ENCODE measurements around the gene PTDSS2. TPM values are rescaled to one million over a fixed set of nuclear protein-coding genes. Genes with fewer than 3 reads are reported as not detected.
A peak's percentile ranks its signal among the peaks of the same experiment; 100 is the strongest.
"Not testable (repeated sequence)": the region's sequence is repeated elsewhere in the genome, so short reads cannot be mapped to it uniquely, and the experiment has no call there.

The PTDSS2 gene
- total RNA-seq, 2 experiments from 2014 or later = 14.8 to 18.8 TPM

DNA sequence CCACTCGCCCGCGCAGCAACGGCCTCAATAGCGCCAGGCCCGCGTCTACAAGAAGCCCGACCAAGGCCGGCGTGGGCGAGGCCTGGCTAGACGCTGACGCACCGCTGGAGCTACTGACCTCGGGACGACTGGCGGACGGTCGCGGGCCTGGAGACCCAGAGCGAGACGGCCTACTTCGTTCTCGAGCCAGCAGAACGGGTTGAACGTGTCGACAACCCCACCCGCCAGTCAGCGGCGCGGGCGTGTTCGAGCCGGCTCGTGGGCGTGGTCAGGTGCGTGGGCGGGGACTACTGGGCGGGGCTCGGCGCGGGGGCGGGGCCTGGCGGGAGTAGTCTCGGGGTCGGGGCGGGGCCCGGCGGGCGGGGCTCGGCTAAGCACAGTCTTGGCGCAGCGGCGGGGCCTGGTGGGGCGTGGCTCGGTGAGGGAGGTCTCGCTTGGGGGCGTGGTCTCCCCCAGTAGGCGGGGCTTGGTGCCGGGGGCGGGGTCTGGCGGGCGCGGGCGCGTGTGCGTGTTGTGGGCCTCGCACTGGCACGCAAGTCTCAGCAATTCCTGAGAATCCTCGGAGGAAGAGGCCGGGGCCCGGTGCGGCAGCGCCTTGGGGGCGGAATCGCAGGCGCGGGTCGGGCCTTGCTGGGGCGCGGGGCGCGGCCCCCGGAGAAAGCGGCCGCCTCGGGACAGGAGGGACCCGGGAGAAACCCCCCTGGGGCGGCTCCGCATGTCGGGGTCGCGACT, 57.1 kb downstream of the PTDSS2 start, which contains the start of gene RNH1:
Gene RNH1 (minus strand): TSS at position 248 of the 732 bp plus-strand sequence. CDS start 5,080 bp downstream, outside the sequence.
- ChIA-PET POLR2A (interaction anchor here (1.0 to 1.3 kb wide), 4 partner anchors 12 to 300 kb away, joined by 3 to 4 read pairs (median 4); partner anchors contain the start of genes BET1L, HRAS and RIC8A), CTCF (interaction anchor here (0.7 to 1.7 kb wide), 3 partner anchors 12 to 186 kb away, joined by 3 to 9 read pairs (median 4); no protein-coding TSS in a partner anchor)
- DNase-seq (peak; percentile 100), ATAC-seq (peak; percentile 83)
- H3K27me3 Mint-ChIP-seq = no peaks in the 10 kb centered on the region
- intact Hi-C loops (cut with DNase I, micrococcal nuclease) = loop anchor here (1.0 to 2.0 kb wide), 19 partner anchors 11 to 313 kb away; partner anchors contain the start of genes HRAS (in 2 of the 2), BET1L (in 1 of the 2), DEAF1 (in 1 of the 2) and GATD1 (in 1 of the 2)
- H3K9me3 Mint-ChIP-seq (ENCODE audit: low read depth) = no peaks in the 10 kb centered on the region
- H3K36me3 Mint-ChIP-seq (ENCODE audit: low read depth) = peaks cover 30% of the 10 kb centered on the region
- H3K4me1 Mint-ChIP-seq = peaks cover 22% of the 10 kb centered on the region
- peak within 1 kb of the TSS; percentile 93 for H3K4me3 Mint-ChIP-seq
- peak within 1 kb of the TSS; percentile 99 for H3K27ac Mint-ChIP-seq

DNA sequence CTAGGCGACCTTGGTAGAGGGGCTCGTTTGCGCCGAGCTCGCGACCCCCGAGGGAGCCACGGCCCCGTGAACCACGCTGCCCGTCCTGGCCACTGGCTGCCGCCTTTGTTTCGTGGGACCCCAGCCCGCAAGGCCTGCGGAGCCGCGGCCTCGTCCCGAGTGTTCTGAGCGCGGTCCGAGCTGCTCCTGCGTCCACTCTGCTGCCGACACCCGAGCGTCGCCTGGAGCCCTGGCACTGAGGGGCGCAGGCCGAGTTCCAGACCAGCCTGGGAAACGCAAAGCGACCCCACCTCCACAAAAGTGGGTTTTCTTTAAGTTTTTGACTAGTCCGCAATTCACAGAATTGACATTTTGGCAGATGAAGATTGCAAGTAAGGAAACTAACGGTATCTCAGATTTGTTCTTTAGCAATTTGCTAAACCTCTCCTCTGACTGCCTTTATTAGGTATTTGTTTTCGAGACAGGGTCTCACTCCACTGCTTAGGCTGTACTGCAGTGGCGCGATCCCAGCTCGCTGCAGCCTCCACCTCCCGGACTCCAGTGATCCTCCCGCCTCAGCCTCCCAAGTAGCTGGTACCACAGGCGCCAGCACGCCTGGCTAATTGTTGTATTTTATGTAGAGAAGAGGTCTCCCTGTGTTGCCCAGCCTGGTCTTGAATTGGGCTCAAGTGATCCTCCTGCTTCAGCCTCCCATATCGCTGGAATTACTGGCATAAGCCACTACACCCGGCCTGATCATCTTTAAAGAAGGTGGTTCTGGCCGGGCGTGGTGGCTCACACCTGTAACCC, 57.8 kb downstream of the PTDSS2 start:
- intact Hi-C loops (cut with DNase I, micrococcal nuclease) = loop anchor here (1.0 to 2.0 kb wide), 7 partner anchors 10 to 193 kb away; partner anchors contain the start of genes HRAS (in 1 of the 2), IFITM1 (in 1 of the 2), LMNTD2 (in 1 of the 2) and RASSF7 (in 1 of the 2)
- DNase-seq = no peak
- Mint-ChIP-seq H3K36me3 (ENCODE audit: low read depth) (peaks cover 32% of the 10 kb centered on the region), H3K9me3 (ENCODE audit: low read depth) (no peaks in the 10 kb centered on the region), H3K27me3 (no peaks in the 10 kb centered on the region), H3K4me3 (peak overlapping the region; percentile 93), H3K27ac (peak overlapping the region; percentile 76), H3K4me1 (peaks cover 22% of the 10 kb centered on the region)
- ChIA-PET CTCF (interaction anchor here (0.6 kb wide), 1 partner anchor 189 kb away, joined by 3 read pairs; no protein-coding TSS in a partner anchor), POLR2A (interaction anchor here (0.6 kb wide), 1 partner anchor 313 kb away, joined by 3 read pairs; no protein-coding TSS in a partner anchor)
- no peak for ATAC-seq

DNA sequence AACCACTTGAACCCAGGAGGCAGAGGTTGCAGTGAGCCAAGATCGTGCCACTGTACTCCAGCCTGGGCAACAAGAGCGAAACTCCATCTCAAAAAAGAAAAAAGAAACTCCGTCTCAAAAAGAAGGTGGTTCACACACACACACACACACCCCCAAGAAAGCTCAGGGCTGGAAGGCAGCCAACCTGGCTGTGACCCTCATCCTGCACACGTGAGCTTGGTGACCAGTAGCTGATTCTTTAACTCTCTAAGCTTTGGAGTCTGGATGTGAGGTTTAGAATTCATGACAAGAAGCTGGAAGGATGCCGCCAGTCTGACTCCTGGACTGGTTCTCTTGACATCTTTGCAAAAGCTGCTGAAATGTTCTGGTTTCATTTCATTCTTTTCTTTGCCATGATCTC, 58.9 kb downstream of the PTDSS2 start:
- POLR2A ChIA-PET = interaction anchor here (0.7 kb wide), 2 partner anchors 30 to 79 kb away, joined by 3 to 5 read pairs; no protein-coding TSS in a partner anchor
- Mint-ChIP-seq H3K27me3 (no peaks in the 10 kb centered on the region), H3K27ac (no peak overlapping the region), H3K9me3 (ENCODE audit: low read depth) (no peaks in the 10 kb centered on the region), H3K4me3 (no peak overlapping the region), H3K4me1 (peaks cover 15% of the 10 kb centered on the region), H3K36me3 (ENCODE audit: low read depth) (peaks cover 33% of the 10 kb centered on the region)
- intact Hi-C loops (cut with DNase I, micrococcal nuclease) = no loop called here
- no peak for ATAC-seq
- DNase-seq = no peak
- CTCF ChIA-PET = interaction anchor here (1.9 kb wide), 1 partner anchor 10 kb away, joined by 7 read pairs; no protein-coding TSS in a partner anchor

DNA sequence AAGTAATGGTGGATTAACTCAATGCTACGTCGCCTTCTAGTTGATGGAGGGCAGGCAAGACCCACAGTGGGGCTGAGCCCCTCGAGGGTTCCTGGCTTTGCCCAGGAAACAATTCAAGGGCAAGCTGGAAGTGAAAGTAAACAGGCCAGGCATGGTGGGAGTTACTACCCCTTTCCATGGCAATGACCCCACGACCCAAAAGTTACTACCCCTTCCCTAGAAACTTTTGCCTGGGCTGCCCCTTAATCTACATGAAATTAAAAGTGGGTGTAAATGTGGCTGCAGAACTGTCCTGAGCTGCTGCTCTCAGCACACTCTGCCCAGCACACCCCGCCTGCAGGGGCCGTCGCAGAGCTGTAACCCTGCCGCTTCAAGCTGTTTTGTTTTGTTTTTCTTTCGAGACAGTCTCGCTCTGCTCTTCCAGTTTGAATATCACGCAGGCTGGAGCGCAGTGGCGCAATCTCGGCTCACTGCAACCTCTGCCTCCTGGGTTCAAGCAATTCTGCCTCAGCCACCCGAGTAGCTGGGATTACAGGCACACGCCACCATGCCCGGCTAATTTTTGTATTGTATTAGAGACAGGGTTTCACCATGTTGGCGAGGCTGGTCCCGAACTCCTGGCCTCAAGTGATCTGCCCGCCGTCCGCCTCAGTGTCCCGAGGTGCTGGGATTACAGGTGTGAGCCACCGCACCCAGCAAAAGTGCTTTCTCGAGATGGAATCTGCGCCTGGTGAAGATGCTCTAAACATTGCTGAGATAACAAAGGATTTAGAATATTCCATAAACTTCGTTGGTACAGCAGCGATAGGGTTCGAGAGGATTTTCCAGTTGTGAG, 62.9 kb downstream of the PTDSS2 start:
- H3K36me3 Mint-ChIP-seq (ENCODE audit: low read depth) = peaks cover 32% of the 10 kb centered on the region

DNA sequence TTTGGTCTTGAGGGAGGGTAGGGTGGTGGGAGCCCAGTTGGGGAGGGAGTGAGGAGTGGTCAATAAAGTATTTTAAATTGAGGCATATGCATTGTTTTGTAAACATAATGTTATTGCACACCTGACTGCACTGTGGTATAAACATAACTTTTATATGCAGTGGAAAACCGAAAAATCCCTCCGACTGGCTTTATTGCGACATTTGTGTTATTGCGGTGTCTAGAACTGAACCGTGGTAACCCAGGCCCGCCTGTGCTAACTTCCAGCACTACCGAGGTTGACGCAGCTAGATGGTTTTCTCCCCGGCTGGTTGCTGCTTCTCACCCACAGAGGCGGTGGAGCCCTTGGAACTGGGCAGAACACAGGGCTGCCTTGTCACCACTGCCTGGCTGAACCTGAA, 64.5 kb downstream of the PTDSS2 start:
- no peak overlapping the region for H3K4me3 Mint-ChIP-seq
- intact Hi-C loops (cut with DNase I, micrococcal nuclease) = no loop called here

More for the DNA sequence above, 62.9 kb downstream of the PTDSS2 start:
- ChIA-PET POLR2A (interaction anchor here (0.6 kb wide), 1 partner anchor 65 kb away, joined by 3 read pairs; no protein-coding TSS in a partner anchor), CTCF (interaction anchor here (0.6 to 0.9 kb wide), 2 partner anchors 8 to 165 kb away, joined by 3 to 5 read pairs; no protein-coding TSS in a partner anchor)
- no peaks in the 10 kb centered on the region for H3K27me3 Mint-ChIP-seq
- no peak for DNase-seq
- no peak overlapping the region for H3K27ac Mint-ChIP-seq
- H3K4me3 Mint-ChIP-seq = no peak overlapping the region
- intact Hi-C loops (cut with DNase I, micrococcal nuclease) = no loop called here
- H3K9me3 Mint-ChIP-seq (ENCODE audit: low read depth) = peaks cover 2% of the 10 kb centered on the region
- peaks cover 3% of the 10 kb centered on the region for H3K4me1 Mint-ChIP-seq
- no peak for ATAC-seq

DNA sequence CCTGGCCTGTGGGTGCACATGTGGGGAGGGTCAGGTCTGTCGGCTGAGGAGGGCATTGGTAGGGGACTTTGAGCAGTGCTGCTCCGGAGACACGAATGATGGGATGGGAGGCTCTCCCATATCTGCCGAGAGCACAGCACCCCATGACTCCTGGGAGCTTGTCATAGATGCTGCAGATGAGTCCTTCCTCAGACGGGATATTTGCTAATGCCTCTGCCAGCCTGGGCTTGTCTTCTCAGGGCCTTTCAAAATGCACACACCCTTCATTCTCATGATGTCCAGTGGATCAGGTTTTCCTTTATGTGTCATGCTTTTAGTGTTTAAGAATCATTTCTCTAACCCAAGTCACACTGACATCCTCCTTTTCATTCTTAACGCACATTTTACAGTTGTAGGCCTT, 65.1 kb downstream of the PTDSS2 start:
- peaks cover 3% of the 10 kb centered on the region for H3K4me1 Mint-ChIP-seq
- ATAC-seq (no peak), DNase-seq (no peak)
- peaks cover 2% of the 10 kb centered on the region for H3K9me3 Mint-ChIP-seq (ENCODE audit: low read depth)
- H3K27ac Mint-ChIP-seq = no peak overlapping the region
- CTCF ChIA-PET = interaction anchor here (0.6 kb wide), 1 partner anchor 101 kb away, joined by 3 read pairs; the partner anchor contains the start of gene IRF7
- intact Hi-C loops (cut with DNase I, micrococcal nuclease) = no loop called here
- POLR2A ChIA-PET = no interaction called here
- no peak overlapping the region for H3K4me3 Mint-ChIP-seq
- H3K36me3 Mint-ChIP-seq (ENCODE audit: low read depth) = peaks cover 23% of the 10 kb centered on the region
- H3K27me3 Mint-ChIP-seq = no peaks in the 10 kb centered on the region

More for the DNA sequence above, 64.5 kb downstream of the PTDSS2 start:
- peaks cover 2% of the 10 kb centered on the region for H3K9me3 Mint-ChIP-seq (ENCODE audit: low read depth)
- ChIA-PET CTCF (no interaction called here), POLR2A (no interaction called here)
- H3K27ac Mint-ChIP-seq = no peak overlapping the region
- DNase-seq (no peak), ATAC-seq (no peak)
- H3K4me1 Mint-ChIP-seq = peaks cover 3% of the 10 kb centered on the region
- H3K27me3 Mint-ChIP-seq = no peaks in the 10 kb centered on the region
- peaks cover 28% of the 10 kb centered on the region for H3K36me3 Mint-ChIP-seq (ENCODE audit: low read depth)

DNA sequence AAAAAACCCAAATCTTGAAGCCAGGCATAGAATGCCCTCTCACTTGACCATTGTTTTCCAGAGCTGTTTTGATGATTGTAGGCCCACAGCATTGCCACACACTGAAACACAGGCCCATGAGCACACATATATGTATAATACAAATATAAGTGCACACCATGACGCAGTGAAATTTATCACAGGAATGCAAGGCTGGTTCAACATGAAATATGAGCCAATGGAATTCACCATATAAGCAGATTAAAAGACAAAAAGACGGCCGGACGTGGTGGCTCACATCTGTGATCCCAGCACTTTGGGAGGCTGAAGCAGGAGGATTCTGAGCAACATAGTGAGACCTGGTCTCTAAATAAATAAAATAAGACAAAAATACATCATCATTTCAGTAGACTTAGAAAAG, 66.3 kb downstream of the PTDSS2 start:
- H3K27ac Mint-ChIP-seq = no peak overlapping the region
- no peaks in the 10 kb centered on the region for H3K27me3 Mint-ChIP-seq
- ATAC-seq (no peak), DNase-seq (no peak)
- ChIA-PET CTCF (interaction anchor here (0.7 kb wide), 2 partner anchors 59 to 68 kb away, joined by 3 to 4 read pairs; no protein-coding TSS in a partner anchor), POLR2A (no interaction called here)
- intact Hi-C loops (cut with DNase I, micrococcal nuclease) = no loop called here
- peaks cover 18% of the 10 kb centered on the region for H3K36me3 Mint-ChIP-seq (ENCODE audit: low read depth)
- peaks cover 3% of the 10 kb centered on the region for H3K4me1 Mint-ChIP-seq
- H3K9me3 Mint-ChIP-seq (ENCODE audit: low read depth) = peaks cover 2% of the 10 kb centered on the region
- H3K4me3 Mint-ChIP-seq = no peak overlapping the region

DNA sequence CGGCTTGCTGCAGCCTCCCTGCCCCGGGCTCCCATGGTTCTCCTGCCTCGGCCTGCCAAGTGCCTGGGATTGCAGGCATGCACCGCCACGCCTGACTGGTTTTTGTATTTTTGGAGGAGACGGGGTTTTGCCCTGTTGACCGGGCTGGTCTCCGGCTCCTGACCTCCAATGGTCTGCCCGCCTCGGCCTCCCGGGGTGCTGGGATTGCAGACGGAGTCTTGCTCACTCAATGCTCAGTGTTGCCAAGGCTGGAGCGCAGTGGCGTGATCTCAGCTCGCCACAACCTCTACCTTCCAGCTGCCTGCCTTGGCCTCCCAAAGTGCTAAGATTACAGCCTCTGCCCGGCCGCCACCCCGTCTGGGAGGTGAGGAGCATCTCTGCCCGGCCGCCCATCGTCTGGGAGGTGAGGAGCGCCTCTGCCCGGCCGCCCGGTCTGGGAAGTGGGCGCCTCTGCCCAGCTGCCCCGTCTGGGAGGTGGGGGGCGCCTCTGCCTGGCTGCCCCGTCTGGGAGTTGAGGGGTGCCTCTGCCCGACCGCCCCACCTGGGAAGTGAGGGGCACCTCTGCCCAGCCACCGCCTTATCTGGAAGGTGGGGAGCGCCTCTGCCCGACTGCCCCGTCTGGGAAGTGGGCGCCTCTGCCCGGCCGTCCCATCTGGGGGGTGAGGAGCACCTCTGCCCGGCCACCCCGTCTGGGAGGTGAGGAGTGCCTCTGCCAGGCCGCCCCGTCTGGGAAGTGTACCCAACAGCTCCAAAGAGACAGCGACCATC, 67.0 kb downstream of the PTDSS2 start:
- H3K27ac Mint-ChIP-seq; intact Hi-C loops (cut with DNase I, micrococcal nuclease); H3K27me3 Mint-ChIP-seq; H3K9me3 Mint-ChIP-seq (ENCODE audit: low read depth); H3K4me1 Mint-ChIP-seq; DNase-seq; POLR2A ChIA-PET; ATAC-seq; H3K4me3 Mint-ChIP-seq: not testable (repeated sequence)
- peaks cover 15% of the 10 kb centered on the region for H3K36me3 Mint-ChIP-seq (ENCODE audit: low read depth)
- CTCF ChIA-PET = interaction anchor here (0.7 kb wide), 1 partner anchor 59 kb away, joined by 4 read pairs; no protein-coding TSS in a partner anchor

DNA sequence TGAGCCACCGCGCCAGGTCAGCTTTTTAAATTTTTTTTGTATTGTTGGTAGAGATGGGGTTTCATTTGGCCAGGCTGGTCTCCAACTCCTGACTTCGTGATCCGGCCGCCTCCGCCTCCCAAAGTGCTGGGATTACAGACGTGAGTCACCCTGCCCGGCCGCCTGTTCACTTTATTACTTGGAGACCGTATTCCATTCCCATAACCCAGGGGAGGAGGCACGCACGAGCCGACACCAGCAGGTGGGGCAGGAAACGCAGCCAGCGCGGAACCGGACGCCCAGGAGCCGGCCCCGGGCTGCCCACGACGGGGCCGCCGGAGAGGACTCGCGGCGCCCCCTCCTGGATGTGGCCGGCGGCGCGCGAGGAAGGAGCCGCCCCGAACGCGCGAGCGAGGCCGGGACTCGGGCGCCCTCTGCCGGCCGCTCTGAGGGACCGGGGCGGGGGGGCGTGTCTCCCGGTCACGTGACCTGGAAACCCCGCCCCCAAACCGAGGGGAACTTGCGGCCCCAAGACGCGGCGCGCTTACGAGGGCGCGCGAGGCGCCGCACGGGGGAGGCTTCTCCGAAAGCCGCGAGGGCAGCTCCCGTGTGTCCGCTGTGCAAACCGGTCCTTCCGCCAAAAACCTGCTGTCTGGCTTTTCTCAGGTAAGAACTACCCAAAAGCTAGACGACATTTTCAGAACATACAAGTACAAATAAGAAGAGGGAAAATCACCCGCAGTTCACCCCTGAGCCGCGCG, 68.6 kb downstream of the PTDSS2 start:
- Mint-ChIP-seq H3K27ac (peak overlapping the region; percentile 85), H3K27me3 (no peaks in the 10 kb centered on the region), H3K4me1 (peaks cover 3% of the 10 kb centered on the region), H3K36me3 (ENCODE audit: low read depth) (peaks cover 9% of the 10 kb centered on the region), H3K9me3 (ENCODE audit: low read depth) (peaks cover 2% of the 10 kb centered on the region), H3K4me3 (peak overlapping the region; percentile 67)
- ATAC-seq (peak; percentile 95), DNase-seq (peak; percentile 94)
- ChIA-PET POLR2A (interaction anchor here (0.5 to 1.3 kb wide), 3 partner anchors 12 to 252 kb away, joined by 3 to 6 read pairs (median 4); no protein-coding TSS in a partner anchor), CTCF (interaction anchor here (0.6 to 2.0 kb wide), 24 partner anchors 9 to 309 kb away, joined by 3 to 9 read pairs (median 4); partner anchors contain the start of genes PTDSS2 and RNH1)
- intact Hi-C loops (cut with DNase I, micrococcal nuclease) = loop anchor here (1.0 to 2.0 kb wide), 8 partner anchors 11 to 282 kb away; partner anchors contain the start of genes RNH1 (in 2 of the 2), HRAS (in 1 of the 2), PSMD13 (in 1 of the 2) and SIRT3 (in 1 of the 2)

All from activated CD4-positive, alpha-beta T cell treated with anti-CD3 and anti-CD28 coated beads for 36 hours (primary cell).